ENCODE results near the gene FYB2.

FYB2 gene

GRCh38 chr1:56849750-56850149 lies 30.5 kb upstream of the FYB2 start:
- no peak overlapping the region for H3K4me3 ChIP-seq (ENCODE audit: low read depth, low read length)
- TF ChIP-seq CTCF (IDR thresholded peaks at IDR 0.05; ENCODE audit: low read depth, low read length): no peak

- TF ChIP-seq CTCF (IDR thresholded peaks at IDR 0.05; ENCODE audit: low read depth, low read length): no peak
- H3K4me3 ChIP-seq (ENCODE audit: low read depth, low read length): no peak overlapping the region
Measured at GRCh38 chr1:56845343-56845742, 26.1 kb upstream of the FYB2 start.

GRCh38 chr1:56844545-56845136 lies 25.4 kb upstream of the FYB2 start:
- H3K4me3 ChIP-seq (ENCODE audit: low read depth, low read length): no peak overlapping the region
- no peak for TF ChIP-seq CTCF (IDR thresholded peaks at IDR 0.05; ENCODE audit: low read depth, low read length)

GRCh38 chr1:56843544-56843943 lies 24.3 kb upstream of the FYB2 start:
- no peak for TF ChIP-seq CTCF (IDR thresholded peaks at IDR 0.05; ENCODE audit: low read depth, low read length)
- H3K4me3 ChIP-seq (ENCODE audit: low read depth, low read length): no peak overlapping the region

- no peak for TF ChIP-seq CTCF (IDR thresholded peaks at IDR 0.05; ENCODE audit: low read depth, low read length)
- H3K4me3 ChIP-seq (ENCODE audit: low read depth, low read length): no peak overlapping the region
Measured at GRCh38 chr1:56838759-56839158, 19.6 kb upstream of the FYB2 start.

- TF ChIP-seq CTCF (IDR thresholded peaks at IDR 0.05; ENCODE audit: low read depth, low read length): no peak
- no peak overlapping the region for H3K4me3 ChIP-seq (ENCODE audit: low read depth, low read length)
Measured at GRCh38 chr1:56837244-56837939, 18.2 kb upstream of the FYB2 start.

GRCh38 chr1:56836359-56836758 lies 17.2 kb upstream of the FYB2 start:
- no peak overlapping the region for H3K4me3 ChIP-seq (ENCODE audit: low read depth, low read length)
- no peak for TF ChIP-seq CTCF (IDR thresholded peaks at IDR 0.05; ENCODE audit: low read depth, low read length)
